ENCODE data around the gene NEK3.
"Not testable (repeated sequence)": the region's sequence is repeated elsewhere in the genome, so short reads cannot be mapped to it uniquely, and the experiment has no call there.

Gene NEK3

GRCh38 chr13:52105841-52106240 is 53.6 kb downstream of the NEK3 start:
- H3K4me1 ChIP-seq, result no peaks in the 10 kb centered on the region
- H3K9me3 ChIP-seq (ENCODE audit: control insufficient read depth, low read length), result no peaks in the 10 kb centered on the region
- no peaks in the 10 kb centered on the region for H3K79me2 ChIP-seq
- no peak overlapping the region for H3K4me3 ChIP-seq (ENCODE audit: low read depth, low read length)
- H3K36me3 ChIP-seq (ENCODE audit: control insufficient read depth, insufficient read depth, low read length), result no peaks in the 10 kb centered on the region
- TF ChIP-seq CTCF (IDR thresholded peaks at IDR 0.05), result no peak
- H3K27ac ChIP-seq, result no peak overlapping the region
- no peak overlapping the region for H2AFZ ChIP-seq
- H3K4me2 ChIP-seq (ENCODE audit: low read length), result no peak overlapping the region
- H3K27me3 ChIP-seq (ENCODE audit: control insufficient read depth, insufficient read depth, low read length), result no peaks in the 10 kb centered on the region
- H3K9ac ChIP-seq, result no peak overlapping the region

- no peak for TF ChIP-seq CTCF (IDR thresholded peaks at IDR 0.05)
Measured at GRCh38 chr13:52104624-52105023, 54.8 kb downstream of the NEK3 start.

GRCh38 chr13:52103386-52103785 is 56.0 kb downstream of the NEK3 start:
- H3K27ac ChIP-seq, result no peak overlapping the region
- H3K27me3 ChIP-seq (ENCODE audit: control insufficient read depth, insufficient read depth, low read length), result no peaks in the 10 kb centered on the region
- TF ChIP-seq CTCF (IDR thresholded peaks at IDR 0.05), result no peak
- H3K79me2 ChIP-seq, result no peaks in the 10 kb centered on the region
- no peak overlapping the region for H3K9ac ChIP-seq
- no peaks in the 10 kb centered on the region for H3K4me1 ChIP-seq
- H3K4me2 ChIP-seq (ENCODE audit: low read length), result no peak overlapping the region
- no peaks in the 10 kb centered on the region for H3K36me3 ChIP-seq (ENCODE audit: control insufficient read depth, insufficient read depth, low read length)
- no peak overlapping the region for H3K4me3 ChIP-seq (ENCODE audit: low read depth, low read length)
- no peaks in the 10 kb centered on the region for H3K9me3 ChIP-seq (ENCODE audit: control insufficient read depth, low read length)
- H2AFZ ChIP-seq, result no peak overlapping the region

More at GRCh38 chr13:52104624-52105023, 54.8 kb downstream of the NEK3 start:
- Histone ChIP-seq H2AFZ (no peak overlapping the region), H3K9me3 (ENCODE audit: control insufficient read depth, low read length) (no peaks in the 10 kb centered on the region), H3K27me3 (ENCODE audit: control insufficient read depth, insufficient read depth, low read length) (no peaks in the 10 kb centered on the region), H3K79me2 (no peaks in the 10 kb centered on the region), H3K9ac (no peak overlapping the region), H3K36me3 (ENCODE audit: control insufficient read depth, insufficient read depth, low read length) (no peaks in the 10 kb centered on the region), H3K4me3 (ENCODE audit: low read depth, low read length) (no peak overlapping the region), H3K4me1 (no peaks in the 10 kb centered on the region), H3K4me2 (ENCODE audit: low read length) (no peak overlapping the region), H3K27ac (no peak overlapping the region)

GRCh38 chr13:52102423-52102822 is 57.0 kb downstream of the NEK3 start:
- H3K27me3 ChIP-seq (ENCODE audit: control insufficient read depth, insufficient read depth, low read length); H3K4me3 ChIP-seq (ENCODE audit: low read depth, low read length); H3K27ac ChIP-seq; H3K9me3 ChIP-seq (ENCODE audit: control insufficient read depth, low read length); H2AFZ ChIP-seq; H3K4me2 ChIP-seq (ENCODE audit: low read length); H3K79me2 ChIP-seq; H3K9ac ChIP-seq; H3K36me3 ChIP-seq (ENCODE audit: control insufficient read depth, insufficient read depth, low read length); H3K4me1 ChIP-seq: not testable (repeated sequence)

DNA sequence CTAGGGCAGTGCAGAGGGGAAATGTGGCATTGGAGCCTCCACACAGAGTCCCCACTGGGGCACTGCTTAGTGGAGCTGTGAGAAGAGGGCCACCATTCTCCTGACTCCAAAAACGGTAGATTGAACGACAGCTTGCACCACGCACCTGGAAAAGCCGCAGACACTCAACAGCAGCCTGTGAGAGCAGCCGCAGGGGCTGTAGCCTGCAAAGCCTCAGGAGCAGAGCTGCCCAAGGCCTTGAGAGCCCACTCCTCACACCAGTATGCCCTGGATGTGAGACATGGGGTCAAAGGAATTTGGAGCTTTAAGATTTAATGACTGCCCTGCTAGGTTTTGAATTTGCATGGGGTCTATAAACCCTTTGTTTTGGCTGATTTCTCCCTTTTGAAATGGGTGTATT is 62.2 kb downstream of the NEK3 start:
- H3K9me3 ChIP-seq (ENCODE audit: control insufficient read depth, low read length), result no peaks in the 10 kb centered on the region
- no peaks in the 10 kb centered on the region for H3K27me3 ChIP-seq (ENCODE audit: control insufficient read depth, insufficient read depth, low read length)
- no peak overlapping the region for H3K27ac ChIP-seq
- no peak overlapping the region for H3K9ac ChIP-seq
- no peaks in the 10 kb centered on the region for H3K4me1 ChIP-seq
- no peak overlapping the region for H2AFZ ChIP-seq
- no peak overlapping the region for H3K4me3 ChIP-seq (ENCODE audit: low read depth, low read length)
- H3K36me3 ChIP-seq (ENCODE audit: control insufficient read depth, insufficient read depth, low read length), result no peaks in the 10 kb centered on the region
- TF ChIP-seq CTCF (IDR thresholded peaks at IDR 0.05), result no peak
- H3K4me2 ChIP-seq (ENCODE audit: low read length), result no peak overlapping the region
- no peaks in the 10 kb centered on the region for H3K79me2 ChIP-seq
